Fibroblast of lung (primary cell): ENCODE results near the gene PYY. TPM values are rescaled to one million over a fixed set of nuclear protein-coding genes. Genes with fewer than 3 reads are reported as not detected.

Source experiments
- DNase-seq, 2 donors: peaks; one replicate each; pipeline versions ENCODE4 v3.0.0 to v3.0.0-alpha.2; 2010; ENCODE audit warnings: low read depth in 2 of 2
- H2AFZ ChIP-seq: 2 replicates; pipeline ENCODE4 v1.5.1; 2012; ENCODE audit warnings: low read length, control low read depth, inconsistent platforms
- H3K27ac ChIP-seq: 2 replicates; pipeline ENCODE4 v1.5.1; 2011; ENCODE audit warnings: low read length, control low read depth; ENCODE audit not compliant: insufficient read depth
- H3K27me3 ChIP-seq: 2 replicates; pipeline ENCODE4 v1.5.1; 2011; ENCODE audit warnings: mild to moderate bottlenecking, low read length; ENCODE audit not compliant: control insufficient read depth, insufficient read depth
- H3K36me3 ChIP-seq: 2 replicates; pipeline ENCODE4 v1.5.1; 2011; ENCODE audit warnings: low read length; ENCODE audit not compliant: control insufficient read depth, insufficient read depth
- H3K4me1 ChIP-seq: 2 replicates; pipeline ENCODE4 v1.5.1; 2011; ENCODE audit warnings: low read length; ENCODE audit not compliant: control insufficient read depth, insufficient read depth; ENCODE audit errors: extremely low read depth
- H3K4me2 ChIP-seq: 2 replicates; pipeline ENCODE4 v1.5.1; 2011; ENCODE audit warnings: low read length, control low read depth; ENCODE audit not compliant: insufficient read depth; ENCODE audit errors: extremely low read depth
- H3K4me3 ChIP-seq, 4 experiments: fragments of 200-600 bp in 1 of 4; sonication (generic) in 1 of 4; replicated peaks in 1 of 4; 2 replicates each; pipeline ENCODE4 v1.5.1; 2011 to 2016; ENCODE audit warnings: low read length in 4 of 4, low read depth in 3 of 4, mild to moderate bottlenecking in 3 of 4, control low read depth in 2 of 4, inconsistent platforms in 1 of 4, mixed read lengths in 1 of 4; ENCODE audit not compliant: insufficient read depth in 1 of 4; ENCODE audit errors: control extremely low read depth in 1 of 4
- H3K79me2 ChIP-seq: 2 replicates; pipeline ENCODE4 v1.5.1; 2012; ENCODE audit warnings: mild to moderate bottlenecking, low read length, inconsistent platforms; ENCODE audit not compliant: control insufficient read depth, insufficient read depth
- H3K9ac ChIP-seq: 2 replicates; pipeline ENCODE4 v1.5.1; 2011; ENCODE audit warnings: mild to moderate bottlenecking, low read length, control low read depth; ENCODE audit not compliant: insufficient read depth
- H3K9me3 ChIP-seq: 2 replicates; pipeline ENCODE4 v1.5.1; 2012; ENCODE audit warnings: low read depth, low read length; ENCODE audit not compliant: control insufficient read depth, insufficient read depth
- H4K20me1 ChIP-seq: 2 replicates; pipeline ENCODE4 v1.5.1; 2011; ENCODE audit warnings: low read length; ENCODE audit not compliant: control insufficient read depth, insufficient read depth; ENCODE audit errors: extremely low read depth
- CTCF ChIP-seq, 2 donors: IDR thresholded peaks in 1 of 2; conservative IDR thresholded peaks in 1 of 2; 1 replicate in 1 of 2; 2 replicates in 1 of 2; pipeline ENCODE4 v1.5.1; 2011 to 2012; ENCODE audit warnings: low read length in 2 of 2, control low read depth in 1 of 2, inconsistent platforms in 1 of 2, low read depth in 1 of 2, mild to moderate bottlenecking in 1 of 2
- EZH2 ChIP-seq: IDR thresholded peaks from 2 replicates; pipeline ENCODE4 v1.5.1; 2012; ENCODE audit warnings: low read length, control low read depth, mild to moderate bottlenecking; ENCODE audit errors: missing control alignments
- polyA plus RNA-seq, 2 donors: library from polyadenylated mRNA; depleted of rRNA in 1 of 2; stranded (reverse) in 1 of 2; unstranded in 1 of 2; fragments of >200 nt; gene quantifications; 2 replicates each; pipeline ENCODE4 v1.2.1, GENCODE V29; 2011 to 2012; ENCODE audit warnings: missing spikeins in 1 of 2
- total RNA-seq: library from RNA; depleted of rRNA; stranded (reverse); fragments of >200 nt; gene quantifications from 2 replicates; pipeline ENCODE4 v1.2.1, GENCODE V29; 2014

Gene PYY
- total and polyA plus RNA-seq, 2 donors (not counting 1 experiment from before 2014, with no cell fraction given): 0.33 TPM; not detected in 1

GRCh38 chr17:43913584-43913983 is 40.2 kb downstream of the PYY start:
- no peaks in the 10 kb centered on the region for H3K79me2 ChIP-seq
- H3K9ac ChIP-seq: no peak overlapping the region
- H3K27ac ChIP-seq: no peak overlapping the region
- no peak overlapping the region for H3K4me3 ChIP-seq
- H3K4me1 ChIP-seq: no peaks in the 10 kb centered on the region
- no peaks in the 10 kb centered on the region for H3K36me3 ChIP-seq
- no peak overlapping the region for H3K4me2 ChIP-seq
- no peak for TF ChIP-seq EZH2
- no peak for TF ChIP-seq CTCF (conservative IDR thresholded peaks at IDR 0.05 in 1 of 2, IDR thresholded peaks at IDR 0.05 in 1 of 2; ENCODE audit: low read depth in 1 of 2, low read length in 2 of 2)
- no peaks in the 10 kb centered on the region for H4K20me1 ChIP-seq
- no peak overlapping the region for H2AFZ ChIP-seq
- H3K27me3 ChIP-seq: peaks cover 24% of the 10 kb centered on the region
- no peaks in the 10 kb centered on the region for H3K9me3 ChIP-seq
- DNase-seq: no peak

- no peak overlapping the region for H3K4me3 ChIP-seq
- no peak overlapping the region for H2AFZ ChIP-seq
- no peak for TF ChIP-seq EZH2
- no peak for TF ChIP-seq CTCF (conservative IDR thresholded peaks at IDR 0.05 in 1 of 2, IDR thresholded peaks at IDR 0.05 in 1 of 2; ENCODE audit: low read depth in 1 of 2, low read length in 2 of 2)
- no peaks in the 10 kb centered on the region for H3K36me3 ChIP-seq
- DNase-seq: no peak
- no peak overlapping the region for H3K4me2 ChIP-seq
- H3K9me3 ChIP-seq: no peaks in the 10 kb centered on the region
- H3K9ac ChIP-seq: no peak overlapping the region
- no peaks in the 10 kb centered on the region for H4K20me1 ChIP-seq
- no peaks in the 10 kb centered on the region for H3K4me1 ChIP-seq
- peaks cover 24% of the 10 kb centered on the region for H3K27me3 ChIP-seq
- H3K79me2 ChIP-seq: no peaks in the 10 kb centered on the region
- H3K27ac ChIP-seq: no peak overlapping the region
Measured at GRCh38 chr17:43912635-43913304, 41.0 kb downstream of the PYY start.

GRCh38 chr17:43911904-43912303 is 41.8 kb downstream of the PYY start:
- Histone ChIP-seq H3K27ac (no peak overlapping the region), H3K4me1 (no peaks in the 10 kb centered on the region), H3K36me3 (no peaks in the 10 kb centered on the region), H3K27me3 (peaks cover 18% of the 10 kb centered on the region), H2AFZ (no peak overlapping the region), H3K79me2 (no peaks in the 10 kb centered on the region), H3K9ac (no peak overlapping the region), H4K20me1 (no peaks in the 10 kb centered on the region), H3K4me3 (no peak overlapping the region), H3K9me3 (no peaks in the 10 kb centered on the region), H3K4me2 (no peak overlapping the region)
- DNase-seq: no peak
- TF ChIP-seq EZH2: no peak
- TF ChIP-seq CTCF (conservative IDR thresholded peaks at IDR 0.05 in 1 of 2, IDR thresholded peaks at IDR 0.05 in 1 of 2; ENCODE audit: low read depth in 1 of 2, low read length in 2 of 2): no peak
